GM19023 (cell line): ENCODE data around the gene C20orf173.

Experiments
- ATAC-seq: cut with Tn5 transposase; IDR thresholded peaks from one replicate; pipeline ENCODE4 v1.9.1; 2021; ENCODE audit warnings: mild to moderate bottlenecking, moderate library complexity; ENCODE audit not compliant: unreplicated experiment

The C20orf173 gene

DNA sequence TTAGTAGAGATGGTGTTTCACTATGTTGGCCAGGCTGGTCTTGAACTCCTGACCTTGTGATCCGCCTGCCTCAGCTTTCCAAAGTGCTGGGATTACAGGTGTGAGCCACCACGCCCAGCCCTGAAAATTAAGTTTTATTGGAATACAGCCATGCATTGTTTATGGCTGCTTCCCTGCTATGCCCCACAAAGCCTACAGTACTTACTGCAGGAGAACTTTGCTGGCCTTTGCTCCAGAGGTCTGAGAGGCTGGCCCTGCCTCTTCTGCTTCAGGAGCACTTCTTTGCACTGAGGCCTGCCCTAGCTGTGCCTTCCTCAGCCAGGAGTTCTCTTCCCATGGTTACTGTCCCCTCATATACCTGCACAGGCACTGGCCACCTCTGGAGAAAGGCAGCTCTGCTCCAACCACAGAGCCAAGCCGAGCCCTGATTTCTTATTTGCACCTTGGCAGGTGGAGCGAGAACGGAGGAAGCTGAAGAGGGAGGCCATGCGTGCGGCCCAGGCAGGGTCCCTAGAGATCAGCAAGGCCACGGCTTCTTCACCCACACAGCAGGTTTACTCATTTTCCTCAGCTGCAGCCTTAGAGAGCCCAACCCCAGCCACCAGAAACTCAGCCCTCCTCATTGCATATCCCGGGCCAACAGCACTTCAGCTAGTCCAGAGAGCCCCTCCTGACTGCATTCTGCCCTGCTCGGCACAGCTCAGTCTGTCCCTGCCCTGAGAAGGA lies 20.8 kb downstream of the C20orf173 start:
- no peak for ATAC-seq

- no peak for ATAC-seq
Measured at GRCh38 chr20:35506872-35507638, 22.4 kb downstream of the C20orf173 start.

- peak; percentile 46 for ATAC-seq
Measured at GRCh38 chr20:35506179-35506578, 23.3 kb downstream of the C20orf173 start.

- ATAC-seq: no peak
Measured at GRCh38 chr20:35504751-35505150, 24.7 kb downstream of the C20orf173 start.

DNA sequence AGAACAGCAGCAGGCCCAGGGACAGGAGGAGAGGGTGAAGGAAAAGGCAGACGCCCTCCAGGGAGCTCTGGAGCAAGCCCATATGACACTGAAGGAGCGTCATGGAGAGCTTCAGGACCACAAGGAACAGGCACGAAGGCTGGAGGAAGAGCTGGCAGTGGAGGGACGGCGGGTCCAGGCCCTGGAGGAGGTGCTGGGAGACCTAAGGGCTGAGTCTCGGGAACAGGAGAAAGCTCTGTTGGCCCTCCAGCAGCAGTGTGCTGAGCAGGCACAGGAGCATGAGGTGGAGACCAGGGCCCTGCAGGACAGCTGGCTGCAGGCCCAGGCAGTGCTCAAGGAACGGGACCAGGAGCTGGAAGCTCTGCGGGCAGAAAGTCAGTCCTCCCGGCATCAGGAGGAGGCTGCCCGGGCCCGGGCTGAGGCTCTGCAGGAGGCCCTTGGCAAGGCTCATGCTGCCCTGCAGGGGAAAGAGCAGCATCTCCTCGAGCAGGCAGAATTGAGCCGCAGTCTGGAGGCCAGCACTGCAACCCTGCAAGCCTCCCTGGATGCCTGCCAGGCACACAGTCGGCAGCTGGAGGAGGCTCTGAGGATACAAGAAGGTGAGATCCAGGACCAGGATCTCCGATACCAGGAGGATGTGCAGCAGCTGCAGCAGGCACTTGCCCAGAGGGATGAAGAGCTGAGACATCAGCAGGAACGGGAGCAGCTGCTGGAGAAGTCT lies 25.5 kb downstream of the C20orf173 start:
- no peak for ATAC-seq

DNA sequence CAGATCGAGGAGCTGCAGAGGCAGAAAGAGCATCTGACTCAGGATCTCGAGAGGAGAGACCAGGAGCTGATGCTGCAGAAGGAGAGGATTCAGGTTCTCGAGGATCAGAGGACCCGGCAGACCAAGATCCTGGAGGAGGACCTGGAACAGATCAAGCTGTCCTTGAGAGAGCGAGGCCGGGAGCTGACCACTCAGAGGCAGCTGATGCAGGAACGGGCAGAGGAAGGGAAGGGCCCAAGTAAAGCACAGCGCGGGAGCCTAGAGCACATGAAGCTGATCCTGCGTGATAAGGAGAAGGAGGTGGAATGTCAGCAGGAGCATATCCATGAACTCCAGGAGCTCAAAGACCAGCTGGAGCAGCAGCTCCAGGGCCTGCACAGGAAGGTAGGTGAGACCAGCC lies 26.2 kb downstream of the C20orf173 start:
- ATAC-seq: no peak

GRCh38 chr20:35502352-35502751 lies 27.1 kb downstream of the C20orf173 start:
- no peak for ATAC-seq

DNA sequence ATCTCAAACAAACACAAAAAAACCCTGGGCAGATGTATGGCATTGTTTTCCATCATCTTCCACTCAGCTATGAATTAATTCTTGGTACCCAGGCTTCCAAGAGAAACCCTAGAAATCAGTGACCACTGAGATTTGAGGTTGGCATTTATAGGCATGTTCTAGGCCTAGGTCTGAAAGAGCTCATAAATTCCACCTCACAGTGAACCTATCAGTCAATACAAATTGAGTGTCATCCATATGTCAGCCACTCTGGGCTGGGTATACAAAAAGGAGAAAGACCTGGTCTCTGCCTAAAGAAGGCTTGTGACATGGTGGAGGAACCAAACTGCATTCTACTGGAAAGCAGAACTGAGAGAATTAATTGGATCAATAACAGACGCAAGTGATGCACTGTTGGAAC lies 30.2 kb downstream of the C20orf173 start:
- ATAC-seq: no peak

GRCh38 chr20:35497780-35498189 lies 31.7 kb downstream of the C20orf173 start:
- ATAC-seq: no peak

DNA sequence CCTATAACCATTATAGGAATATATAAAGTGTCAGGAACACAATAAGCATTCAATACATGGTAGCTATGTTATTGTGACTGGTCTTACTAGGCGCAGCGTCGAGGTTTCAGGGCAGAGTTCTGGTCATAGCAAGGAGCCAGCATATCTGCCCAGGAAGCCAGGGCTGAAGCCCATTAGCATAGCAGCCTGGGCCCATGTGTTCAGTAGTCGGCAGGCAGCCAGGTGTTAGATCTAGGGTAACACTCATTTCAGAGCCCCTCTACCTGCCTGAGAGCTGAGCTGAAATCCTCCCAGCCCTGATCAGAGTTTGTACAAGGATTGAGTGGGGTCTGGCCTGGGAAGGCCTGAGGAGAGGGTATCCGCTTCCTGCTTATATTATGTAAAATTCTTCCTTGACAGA lies 32.1 kb downstream of the C20orf173 start:
- no peak for ATAC-seq

GRCh38 chr20:35496481-35496880 lies 33.0 kb downstream of the C20orf173 start:
- ATAC-seq: no peak

DNA sequence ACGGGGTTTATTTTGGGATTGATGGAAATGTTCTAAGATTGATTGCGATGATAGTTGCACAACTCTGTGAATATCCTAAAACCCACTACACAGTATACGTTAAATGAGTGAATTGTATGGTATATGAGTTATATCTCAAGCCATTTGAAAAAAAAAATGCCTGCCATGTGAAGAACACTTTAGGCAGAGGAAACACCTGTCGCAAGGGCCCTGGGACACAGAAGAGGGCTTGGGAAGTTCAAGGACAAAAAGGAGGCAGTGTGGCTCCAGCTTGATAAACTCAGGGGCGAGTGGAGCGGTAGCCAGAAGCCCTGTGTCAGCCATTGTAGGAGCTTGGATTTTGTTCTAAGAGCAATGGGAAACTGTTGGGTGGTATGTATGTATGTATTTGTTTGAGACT lies 37.1 kb downstream of the C20orf173 start:
- ATAC-seq: no peak

GRCh38 chr20:35491823-35492222 lies 37.6 kb downstream of the C20orf173 start:
- ATAC-seq: no peak

DNA sequence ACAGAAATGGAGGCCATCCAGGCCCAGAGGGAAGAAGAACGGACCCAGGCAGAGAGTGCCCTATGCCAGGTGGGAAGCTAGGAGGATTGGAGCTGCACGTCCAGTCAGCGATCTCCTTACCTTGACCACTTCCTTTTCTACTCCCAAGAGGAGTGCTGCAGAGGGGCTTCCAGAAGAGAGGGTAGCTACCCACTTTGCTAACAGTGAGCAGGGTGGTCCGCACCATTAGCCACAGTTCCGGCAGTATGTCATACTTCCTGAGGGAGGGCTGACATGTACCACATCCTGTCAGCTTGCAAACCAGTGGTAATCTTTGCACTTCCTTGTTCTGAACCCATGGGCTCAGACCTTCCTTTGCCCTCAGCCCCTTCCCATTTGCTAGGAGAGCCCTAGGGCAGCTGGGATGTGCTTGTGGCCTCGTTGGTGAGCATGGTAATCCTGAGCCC lies 38.7 kb downstream of the C20orf173 start:
- ATAC-seq: peak; percentile 97

GRCh38 chr20:35489717-35490116 lies 39.7 kb downstream of the C20orf173 start:
- no peak for ATAC-seq

DNA sequence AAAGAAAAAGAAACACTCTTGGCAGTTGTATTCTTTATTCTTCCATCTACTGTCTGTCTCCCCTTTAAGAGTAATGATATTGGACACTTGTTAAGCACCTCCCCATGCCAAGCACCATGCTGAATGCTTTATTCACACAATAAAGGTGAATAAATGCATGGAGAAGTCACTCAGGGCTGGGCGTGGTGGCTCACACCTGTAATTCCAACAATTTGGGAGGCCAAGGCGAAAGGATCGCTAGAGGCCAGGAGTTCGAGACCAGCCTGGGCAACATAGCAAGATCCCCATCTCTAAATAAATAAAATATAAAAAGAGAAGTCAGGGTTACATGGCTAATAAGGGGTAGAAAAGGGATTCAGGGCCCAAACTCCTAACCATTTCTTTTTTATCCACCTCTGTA lies 42.0 kb downstream of the C20orf173 start:
- no peak for ATAC-seq

DNA sequence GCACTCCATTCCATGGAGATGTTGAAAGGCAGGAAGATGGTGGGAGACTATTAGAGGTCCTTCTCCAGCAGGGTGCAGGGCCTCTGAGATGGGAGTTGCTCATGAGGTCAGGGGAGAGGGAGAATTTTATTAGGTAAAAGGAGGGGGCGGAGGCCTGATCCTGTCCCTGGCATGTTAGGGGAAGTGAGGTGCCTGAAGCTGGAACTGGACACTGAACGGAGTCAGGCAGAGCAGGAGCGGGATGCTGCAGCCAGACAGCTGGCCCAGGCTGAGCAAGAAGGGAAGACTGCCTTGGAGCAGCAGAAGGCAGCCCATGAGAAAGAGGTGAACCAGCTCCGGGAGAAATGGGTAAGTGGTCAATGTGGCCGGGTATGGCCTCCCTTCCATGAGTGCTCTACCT lies 49.7 kb downstream of the C20orf173 start:
- ATAC-seq: no peak

DNA sequence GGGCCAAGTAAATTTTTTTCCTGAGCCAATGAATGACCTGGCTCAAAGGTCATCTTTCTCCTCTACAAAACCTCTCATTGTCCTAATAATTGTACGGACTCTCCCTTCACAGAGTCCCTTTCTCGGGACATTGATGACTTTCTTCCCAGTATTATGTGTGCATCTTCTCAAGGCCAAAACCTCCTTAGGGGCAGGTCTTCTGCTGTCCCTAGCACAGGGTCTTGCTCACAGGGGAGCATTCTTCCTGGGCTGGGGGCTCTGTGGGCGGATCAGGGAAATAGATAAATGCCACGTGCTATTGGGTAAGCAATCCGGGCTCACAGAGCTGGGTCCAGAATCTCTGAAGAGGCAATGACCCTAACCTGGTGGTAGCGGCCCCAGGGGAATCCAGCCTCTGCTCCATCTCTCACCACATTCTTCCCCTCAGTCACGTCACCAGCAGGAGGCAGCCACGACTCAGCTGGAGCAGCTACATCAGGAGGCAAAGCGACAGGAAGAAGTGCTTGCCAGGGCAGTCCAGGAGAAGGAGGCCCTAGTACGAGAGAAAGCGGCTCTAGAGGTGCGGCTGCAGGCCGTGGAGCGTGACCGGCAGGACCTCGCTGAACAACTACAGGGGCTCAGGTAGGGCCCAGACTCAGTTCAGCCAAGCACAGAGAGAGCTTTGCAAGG lies 50.5 kb downstream of the C20orf173 start:
- ATAC-seq: no peak
